Fibroblast of pulmonary artery (primary cell): ENCODE results near the gene TEX22.

ENCODE experiments used
- DNase-seq: peaks from one replicate; pipeline ENCODE4 v3.0.0-alpha.2; 2010; ENCODE audit warnings: low read depth
- H3K4me3 ChIP-seq: replicated peaks from 2 replicates; pipeline ENCODE4 v1.5.1; 2011; ENCODE audit warnings: low read depth, mild to moderate bottlenecking, control low read depth, low read length, moderate library complexity
- CTCF ChIP-seq: IDR thresholded peaks from 2 replicates; pipeline ENCODE4 v1.5.1; 2011; ENCODE audit warnings: mild to moderate bottlenecking, control low read depth, low read length, inconsistent platforms; ENCODE audit errors: missing control alignments

TEX22 gene

GRCh38 chr14:105394714-105395537 is 3.4 kb upstream of the TEX22 start:
- no peak for DNase-seq
- TF ChIP-seq CTCF = no peak
- no peak overlapping the region for H3K4me3 ChIP-seq

- no peak for DNase-seq
These were observed 2.8 kb upstream of the TEX22 start for GRCh38 chr14:105395538-105395854.

GRCh38 chr14:105397350-105397931 is 897 bp upstream of the TEX22 start:
- no peak for TF ChIP-seq CTCF
- no peak for DNase-seq
- H3K4me3 ChIP-seq = no peak overlapping the region

More at GRCh38 chr14:105395538-105395854, 2.8 kb upstream of the TEX22 start:
- no peak for TF ChIP-seq CTCF
- H3K4me3 ChIP-seq = no peak overlapping the region

- TF ChIP-seq CTCF = no peak
- peak; percentile 39 for DNase-seq
These were observed 558 bp downstream of the TEX22 start for GRCh38 chr14:105398726-105399465.

GRCh38 chr14:105399466-105399775 is 1.1 kb downstream of the TEX22 start:
- peak overlapping the region; percentile 72 for H3K4me3 ChIP-seq
- DNase-seq = no peak
- no peak for TF ChIP-seq CTCF

More at GRCh38 chr14:105398726-105399465, 558 bp downstream of the TEX22 start:
- peak overlapping the region; percentile 72 for H3K4me3 ChIP-seq

- no peak for TF ChIP-seq CTCF
- H3K4me3 ChIP-seq = no peak overlapping the region
- DNase-seq = no peak
These were observed 1.7 kb downstream of the TEX22 start for GRCh38 chr14:105400016-105400415.
